SK-N-MC (cell line): ENCODE measurements around the gene HSPA1L.

Experiments used
- EZH2 ChIP-seq: fragments of 200-600 bp; sonication (generic); IDR thresholded peaks from one replicate; pipeline ENCODE4 v1.6.1; 2017; ENCODE audit warnings: antibody characterized with exemption
- FOXP2 ChIP-seq: optimal IDR thresholded peaks from 2 replicates; pipeline ENCODE3; 2011; ENCODE audit warnings: mild to moderate bottlenecking, moderate library complexity; ENCODE audit not compliant: insufficient read depth; ENCODE audit errors: extremely low read length, control extremely low read depth
- POLR2AphosphoS5 ChIP-seq: IDR thresholded peaks from 2 replicates; pipeline ENCODE4 v1.6.1; 2012; ENCODE audit warnings: mild to moderate bottlenecking, low read depth, low read length, borderline replicate concordance

GRCh38 chr6:31771992-31772358 is 43.1 kb downstream of the HSPA1L start:
- no peak for TF ChIP-seq POLR2AphosphoS5
- TF ChIP-seq EZH2: no peak
- no peak for TF ChIP-seq FOXP2
